Tibial artery (tissue), 4 donors: ENCODE results near the gene BAIAP2.
"Not testable (repeated sequence)": the region's sequence is repeated elsewhere in the genome, so short reads cannot be mapped to it uniquely, and the experiment has no call there.

Experiments
- DNase-seq, 2 donors: peaks; one replicate each; pipeline ENCODE4 v3.0.0-alpha.2; 2019
- H3K27ac ChIP-seq, 2 donors: fragments of 200-600 bp; sonication (generic) in 1 of 2; 1 replicate in 1 of 2; 2 replicates in 1 of 2; pipeline ENCODE4 v1.5.1; 2018 to 2019; ENCODE audit warnings: mild to moderate bottlenecking in 1 of 2
- H3K27me3 ChIP-seq, 2 donors: fragments of 200-600 bp; sonication (generic) in 1 of 2; one replicate each; pipeline versions ENCODE4 v1.5.1 to v1.6.0; 2016 to 2019
- H3K36me3 ChIP-seq, 3 donors: fragments of 200-600 bp; sonication (generic) in 2 of 3; one replicate each; pipeline ENCODE4 v1.5.1; 2016 to 2019; ENCODE audit warnings: mild to moderate bottlenecking in 2 of 3
- H3K4me1 ChIP-seq, 4 donors: fragments of 200-600 bp; sonication (generic) in 2 of 4; 1 replicate in 3 of 4; 2 replicates in 1 of 4; pipeline ENCODE4 v1.5.1; 2016 to 2019
- H3K4me3 ChIP-seq, 2 donors: fragments of 200-600 bp; sonication (generic) in 1 of 2; 1 replicate in 1 of 2; 2 replicates in 1 of 2; pipeline ENCODE4 v1.5.1; 2018 to 2019; ENCODE audit warnings: mild to moderate bottlenecking in 2 of 2
- H3K9me3 ChIP-seq, 3 donors: fragments of 200-600 bp; sonication (generic) in 1 of 3; one replicate each; pipeline ENCODE4 v1.5.1; 2016 to 2019
- intact Hi-C: fragments of 100-400 bp; cut with DNase I; formaldehyde crosslinking; loops from one replicate; pipeline ENCODE4 v1.15.0; 2023; ENCODE audit warnings: low total_unique reads
- TF ChIP-seq, protein P1 (sequence below), 2 experiments: fragments of 200-600 bp in 1 of 2; fragments of 450-650 bp in 1 of 2; IDR thresholded peaks; one replicate each; pipeline ENCODE4 v1.5.1; 2017 to 2019; ENCODE audit warnings: antibody characterized with exemption in 2 of 2, mild to moderate bottlenecking in 1 of 2, moderate library complexity in 1 of 2

The BAIAP2 gene

DNA sequence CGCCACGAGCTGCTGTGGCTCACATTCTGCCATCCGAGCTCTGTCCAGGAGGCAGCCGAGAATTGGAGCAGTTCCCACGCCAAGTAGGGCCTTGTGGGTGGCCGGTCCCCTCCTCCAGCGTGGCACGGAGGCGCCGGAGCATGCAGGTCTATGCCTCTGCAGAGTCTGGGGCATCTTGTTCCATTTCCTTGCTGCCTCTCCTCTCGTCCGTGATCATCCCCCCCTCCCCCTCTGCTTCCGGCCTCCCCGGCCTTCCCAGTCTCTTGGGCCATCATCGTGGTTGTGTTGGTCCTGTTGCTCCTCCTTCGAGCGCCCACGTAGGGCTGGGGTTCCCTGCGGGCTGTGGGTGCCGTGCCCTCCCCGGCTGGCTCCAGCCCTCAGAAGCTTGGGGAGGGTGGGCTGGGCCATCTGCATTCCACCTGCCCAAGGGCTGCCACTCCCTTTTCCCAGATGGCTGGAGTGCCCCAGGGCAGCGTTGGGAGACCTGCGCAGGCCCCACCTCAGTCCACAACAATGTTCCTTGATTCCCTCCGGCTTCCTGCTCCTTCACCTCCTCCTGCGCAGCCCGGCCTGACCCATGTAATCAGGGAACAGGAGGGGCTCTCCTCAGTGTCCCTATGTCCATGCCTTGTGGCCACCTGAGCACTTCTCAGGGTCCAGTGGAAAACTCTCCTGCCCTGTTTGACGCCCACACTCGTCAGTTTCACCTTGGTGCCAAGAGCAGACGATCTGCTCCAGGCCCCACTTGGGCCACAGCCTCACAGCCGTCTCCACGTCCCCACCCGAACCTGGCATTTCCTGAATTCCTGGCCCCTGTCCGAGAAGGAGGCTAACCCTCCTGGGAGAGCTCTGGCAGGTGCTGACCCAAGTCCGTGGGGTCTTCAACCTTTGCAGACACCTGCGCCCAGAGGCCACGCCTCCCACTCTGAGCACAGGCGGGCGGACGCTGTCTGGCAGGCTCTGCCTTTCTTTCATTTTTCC is 37.1 kb downstream of the BAIAP2 start:
- H3K36me3 ChIP-seq: no peaks in the 10 kb centered on the region
- no peak for DNase-seq
- TF ChIP-seq, protein P1, sequence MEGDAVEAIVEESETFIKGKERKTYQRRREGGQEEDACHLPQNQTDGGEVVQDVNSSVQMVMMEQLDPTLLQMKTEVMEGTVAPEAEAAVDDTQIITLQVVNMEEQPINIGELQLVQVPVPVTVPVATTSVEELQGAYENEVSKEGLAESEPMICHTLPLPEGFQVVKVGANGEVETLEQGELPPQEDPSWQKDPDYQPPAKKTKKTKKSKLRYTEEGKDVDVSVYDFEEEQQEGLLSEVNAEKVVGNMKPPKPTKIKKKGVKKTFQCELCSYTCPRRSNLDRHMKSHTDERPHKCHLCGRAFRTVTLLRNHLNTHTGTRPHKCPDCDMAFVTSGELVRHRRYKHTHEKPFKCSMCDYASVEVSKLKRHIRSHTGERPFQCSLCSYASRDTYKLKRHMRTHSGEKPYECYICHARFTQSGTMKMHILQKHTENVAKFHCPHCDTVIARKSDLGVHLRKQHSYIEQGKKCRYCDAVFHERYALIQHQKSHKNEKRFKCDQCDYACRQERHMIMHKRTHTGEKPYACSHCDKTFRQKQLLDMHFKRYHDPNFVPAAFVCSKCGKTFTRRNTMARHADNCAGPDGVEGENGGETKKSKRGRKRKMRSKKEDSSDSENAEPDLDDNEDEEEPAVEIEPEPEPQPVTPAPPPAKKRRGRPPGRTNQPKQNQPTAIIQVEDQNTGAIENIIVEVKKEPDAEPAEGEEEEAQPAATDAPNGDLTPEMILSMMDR (IDR thresholded peaks at IDR 0.05): no peak
- peaks cover 0 to 21% of the 10 kb centered on the region in 2 donors for H3K27me3 ChIP-seq
- H3K27ac ChIP-seq: no peak overlapping the region
- H3K9me3 ChIP-seq: no peaks in the 10 kb centered on the region
- H3K4me3 ChIP-seq: no peak overlapping the region
- H3K4me1 ChIP-seq: peaks cover 0 to 11% (median 0%) of the 10 kb centered on the region in 4 donors
- intact Hi-C loops: no loop called here

DNA sequence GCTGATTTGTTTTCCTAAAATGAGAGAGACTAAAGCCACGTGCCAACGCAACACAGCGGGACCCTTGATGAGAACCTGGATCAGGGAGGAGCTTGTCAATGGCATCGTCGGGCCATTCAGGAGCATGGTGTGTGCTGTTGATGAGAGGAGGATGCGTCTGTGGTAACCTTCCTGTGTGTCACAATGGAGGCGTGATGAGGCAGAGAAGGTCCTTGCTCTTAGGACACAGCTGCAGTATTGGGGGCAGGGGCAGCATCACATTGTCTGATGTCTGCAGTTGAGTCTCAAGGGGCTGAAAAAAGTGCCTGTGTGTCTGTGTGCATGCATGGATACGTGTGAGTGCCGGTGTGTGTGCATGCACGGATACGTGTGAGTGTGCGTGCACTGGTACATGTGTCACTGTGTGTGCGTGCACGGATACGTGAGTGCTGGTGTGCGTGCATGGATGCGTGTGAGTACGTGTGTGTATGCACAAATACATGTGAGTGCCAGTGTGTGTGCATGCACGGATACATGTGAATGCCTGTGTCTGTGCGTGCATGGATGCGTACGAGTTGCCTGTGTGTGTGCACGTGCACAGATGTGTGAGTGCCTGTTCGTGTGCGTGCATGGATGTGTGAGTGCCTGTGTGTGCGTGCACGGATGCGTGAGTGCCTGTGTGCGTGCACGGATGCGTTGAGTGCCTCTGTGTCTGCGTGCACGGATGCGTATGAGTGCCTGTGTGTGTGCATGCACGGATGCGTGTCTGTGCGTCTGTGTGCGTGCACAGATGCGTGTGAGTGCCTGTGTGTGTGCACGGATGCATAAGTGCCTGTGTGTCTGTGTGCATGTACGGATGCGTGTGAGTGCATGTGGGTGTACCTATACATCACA is 39.3 kb downstream of the BAIAP2 start:
- Histone ChIP-seq H3K36me3 (no peaks in the 10 kb centered on the region), H3K4me3 (no peak overlapping the region), H3K9me3 (no peaks in the 10 kb centered on the region), H3K27me3 (peaks cover 0 to 22% of the 10 kb centered on the region in 2 donors), H3K27ac (no peak overlapping the region), H3K4me1 (peaks cover 0 to 11% (median 0%) of the 10 kb centered on the region in 4 donors)
- DNase-seq: no peak
- TF ChIP-seq, protein P1 (IDR thresholded peaks at IDR 0.05): no peak
- intact Hi-C loops: no loop called here

DNA sequence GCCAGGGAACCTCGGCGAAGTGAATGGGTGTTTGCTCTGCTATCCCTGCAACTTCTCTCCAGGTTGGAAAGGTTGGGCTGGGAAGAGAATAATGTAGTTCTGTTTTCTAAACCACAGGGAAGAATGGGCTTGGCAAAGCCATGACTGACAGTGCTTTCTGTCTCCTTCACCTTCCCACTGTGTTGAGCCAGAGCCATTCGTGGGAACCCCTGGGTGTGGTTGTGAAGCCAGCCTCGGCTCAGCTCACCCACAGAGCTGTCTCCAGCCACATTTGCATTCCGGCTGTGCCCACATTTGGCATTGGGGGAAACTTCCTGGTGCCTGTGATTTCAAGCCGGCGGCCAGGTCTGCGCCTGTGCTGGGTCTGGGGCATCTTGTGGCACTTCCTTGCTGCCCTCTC is 39.9 kb downstream of the BAIAP2 start:
- intact Hi-C loops: no loop called here
- peaks cover 0 to 28% of the 10 kb centered on the region in 2 donors for H3K27me3 ChIP-seq
- TF ChIP-seq, protein P1 (IDR thresholded peaks at IDR 0.05): no peak
- H3K9me3 ChIP-seq: no peaks in the 10 kb centered on the region
- H3K4me3 ChIP-seq: no peak overlapping the region
- peaks cover 0 to 11% (median 0%) of the 10 kb centered on the region in 4 donors for H3K4me1 ChIP-seq
- no peak overlapping the region for H3K27ac ChIP-seq
- no peaks in the 10 kb centered on the region for H3K36me3 ChIP-seq
- no peak for DNase-seq

DNA sequence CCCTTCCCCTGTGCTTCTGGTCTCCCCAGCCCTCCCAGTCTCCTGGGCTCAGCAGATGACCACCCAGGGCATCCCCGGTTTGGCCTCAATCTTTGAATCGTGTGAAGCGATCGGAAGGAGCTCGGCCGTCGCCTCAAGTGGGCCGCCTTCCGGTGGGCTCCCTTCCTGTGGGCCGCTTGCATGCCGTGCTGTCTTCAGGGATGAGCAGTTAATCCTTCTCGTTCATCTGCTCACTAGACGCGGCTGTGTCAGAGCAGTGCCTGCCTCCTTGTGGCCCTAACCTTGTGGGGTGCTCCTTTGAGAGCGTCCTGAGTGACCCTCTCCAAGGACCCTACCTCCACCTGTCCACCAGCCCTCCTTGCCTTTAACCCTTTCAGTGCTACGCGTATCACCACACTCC is 40.4 kb downstream of the BAIAP2 start:
- H3K4me1 ChIP-seq: peaks cover 0 to 11% (median 0%) of the 10 kb centered on the region in 4 donors
- TF ChIP-seq, protein P1 (IDR thresholded peaks at IDR 0.05): no peak
- H3K36me3 ChIP-seq: no peaks in the 10 kb centered on the region
- no peak overlapping the region for H3K4me3 ChIP-seq
- no peak for DNase-seq
- H3K27ac ChIP-seq: no peak overlapping the region
- intact Hi-C loops: no loop called here
- no peaks in the 10 kb centered on the region for H3K9me3 ChIP-seq
- peaks cover 0 to 31% of the 10 kb centered on the region in 2 donors for H3K27me3 ChIP-seq

DNA sequence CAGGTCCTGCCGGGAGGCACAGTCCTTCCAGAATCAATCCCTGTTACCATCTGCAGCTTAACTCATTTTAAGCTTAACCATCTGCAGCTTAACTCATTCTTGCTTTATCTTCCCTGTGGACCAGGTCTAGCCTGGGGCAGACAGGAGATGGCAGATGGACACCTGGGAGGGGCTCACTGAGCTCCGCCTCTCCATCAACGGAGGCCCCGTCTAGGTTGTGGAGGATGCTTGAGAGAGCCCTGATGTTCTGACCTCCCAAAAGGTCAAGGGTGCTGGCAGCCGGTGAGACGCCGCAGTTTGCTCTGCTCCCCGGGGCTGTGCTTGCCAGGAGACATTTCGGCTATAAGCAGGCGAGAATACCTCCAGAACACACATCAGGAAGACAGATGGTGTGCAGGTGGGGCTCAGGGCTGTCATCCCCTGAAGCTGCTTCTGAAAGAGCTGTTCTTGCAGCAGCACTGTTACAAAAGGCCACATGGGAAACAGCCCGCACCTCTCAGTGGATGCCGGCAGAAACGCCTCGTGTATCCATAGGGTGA is 41.3 kb downstream of the BAIAP2 start:
- peaks cover 0 to 31% of the 10 kb centered on the region in 2 donors for H3K27me3 ChIP-seq

DNA sequence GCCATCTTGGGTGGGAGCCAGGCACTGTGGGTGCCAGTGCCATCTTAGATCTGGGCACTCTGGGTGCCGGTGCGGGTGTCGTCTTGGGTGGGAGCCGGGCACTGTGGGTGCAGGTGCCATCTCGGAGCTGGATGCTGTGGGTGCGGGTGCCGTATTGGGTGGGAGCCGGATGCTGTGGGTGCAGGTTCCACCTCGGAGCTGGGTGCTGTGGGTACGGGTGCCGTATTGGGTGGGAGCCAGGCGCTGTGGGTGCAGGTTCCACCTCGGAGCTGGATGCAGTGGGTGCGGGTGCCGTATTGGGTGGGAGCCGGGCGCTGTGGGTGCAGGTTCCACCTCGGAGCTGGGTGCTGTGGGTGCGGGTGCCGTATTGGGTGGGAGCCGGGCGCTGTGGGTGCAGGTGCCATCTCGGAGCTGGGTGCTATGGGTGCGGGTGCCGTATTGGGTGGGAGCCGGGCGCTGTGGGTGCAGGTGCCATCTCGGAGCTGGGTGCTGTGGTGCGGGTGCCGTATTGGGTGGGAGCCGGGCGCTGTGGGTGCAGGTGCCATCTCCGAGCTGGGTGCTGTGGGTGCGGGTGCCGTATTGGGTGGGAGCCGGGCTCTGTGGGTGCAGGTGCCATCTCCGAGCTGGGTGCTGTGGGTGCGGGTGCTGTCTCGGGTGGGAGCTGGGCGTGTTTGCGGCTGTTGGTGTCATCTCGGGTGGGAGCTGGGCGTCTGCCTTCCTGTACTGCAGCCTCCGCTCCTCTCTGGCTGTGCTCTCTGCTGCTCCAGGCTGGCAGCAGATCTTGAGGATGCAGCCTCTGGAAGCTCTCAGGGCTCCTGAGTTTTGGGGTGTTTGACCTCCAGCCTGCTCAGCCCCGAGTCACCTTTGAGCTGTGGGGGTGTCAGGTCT is 43.3 kb downstream of the BAIAP2 start:
- intact Hi-C loops, DNase-seq, H3K4me3 ChIP-seq, H3K36me3 ChIP-seq, H3K9me3 ChIP-seq, H3K27ac ChIP-seq: not testable (repeated sequence)
- Histone ChIP-seq H3K4me1 (peaks cover 0 to 15% (median 0%) of the 10 kb centered on the region in 4 donors), H3K27me3 (peaks cover 0 to 34% of the 10 kb centered on the region in 2 donors)

More for the DNA sequence above, 41.3 kb downstream of the BAIAP2 start:
- intact Hi-C loops: no loop called here
- Histone ChIP-seq H3K9me3 (no peaks in the 10 kb centered on the region), H3K27ac (no peak overlapping the region), H3K4me1 (peaks cover 0 to 11% (median 0%) of the 10 kb centered on the region in 4 donors), H3K4me3 (no peak overlapping the region), H3K36me3 (no peaks in the 10 kb centered on the region)
- TF ChIP-seq, protein P1 (IDR thresholded peaks at IDR 0.05): no peak
- DNase-seq: no peak
